Central memory CD8-positive, alpha-beta T cell (primary cell): ENCODE measurements around the gene PRDM7.
"Not testable (repeated sequence)": the region's sequence is repeated elsewhere in the genome, so short reads cannot be mapped to it uniquely, and the experiment has no call there.

Source experiments
- ATAC-seq: fragments of 150-1000 bp; cut with Tn5 transposase; replicated peaks from 2 replicates; pipeline ENCODE4 v1.10.0; 2022; ENCODE audit warnings: mild to moderate bottlenecking, moderate FRiP score, moderate number of reproducible peaks; ENCODE audit not compliant: poor library complexity, severe bottlenecking; ENCODE audit errors: extremely low read depth
- DNase-seq, 2 donors: peaks; one replicate each; pipeline ENCODE4 v3.0.0; 2021; ENCODE audit warnings: low spot score in 2 of 2
- H3K27ac Mint-ChIP-seq: one replicate; pipeline ENCODE4 v1.8.0; 2022; ENCODE audit warnings: low read depth, mild to moderate bottlenecking, moderate library complexity, mixed read lengths
- H3K27me3 Mint-ChIP-seq: one replicate; pipeline ENCODE4 v1.8.0; 2022; ENCODE audit warnings: mixed read lengths
- H3K36me3 Mint-ChIP-seq: one replicate; pipeline ENCODE4 v1.8.0; 2022; ENCODE audit warnings: mild to moderate bottlenecking, moderate library complexity, mixed read lengths; ENCODE audit not compliant: insufficient read depth
- H3K4me1 Mint-ChIP-seq: one replicate; pipeline ENCODE4 v1.8.0; 2022; ENCODE audit warnings: mixed read lengths
- H3K4me3 Mint-ChIP-seq: one replicate; pipeline ENCODE4 v1.8.0; 2022; ENCODE audit warnings: mild to moderate bottlenecking, moderate library complexity, mixed read lengths
- H3K9me3 Mint-ChIP-seq: one replicate; pipeline ENCODE4 v1.8.0; 2022; ENCODE audit warnings: mixed read lengths

The PRDM7 gene

DNA sequence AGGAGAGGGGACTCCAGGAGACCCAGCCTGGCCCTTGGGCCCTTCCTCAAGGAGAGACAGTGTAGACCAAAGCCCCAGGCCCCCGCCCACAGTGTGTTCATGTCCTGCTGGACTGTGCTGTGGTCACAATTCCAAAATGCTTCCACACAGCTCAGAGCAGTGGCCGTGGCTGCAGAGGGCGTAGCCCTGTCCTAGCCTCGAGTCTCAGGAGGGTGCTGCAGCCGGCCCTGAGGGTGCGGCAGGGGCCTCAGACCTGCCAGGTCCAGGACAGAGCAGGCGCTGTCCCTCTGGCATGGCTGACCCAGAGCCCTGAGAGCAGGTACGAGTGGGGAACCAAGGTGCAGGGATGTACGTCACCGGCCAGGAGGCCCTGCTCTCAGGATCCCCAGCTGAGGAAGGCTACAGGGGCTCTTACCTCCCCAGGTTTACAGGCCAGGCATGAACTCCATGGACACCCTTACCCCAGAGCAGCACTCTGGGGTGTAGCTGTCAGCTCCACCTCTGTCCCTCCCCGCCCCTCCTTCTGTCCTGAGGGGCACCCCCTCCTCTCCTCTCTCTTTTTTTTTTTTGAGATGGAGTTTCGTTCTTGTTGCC lies 65.1 kb downstream of the PRDM7 start:
- H3K27me3 Mint-ChIP-seq, result peaks cover 6% of the 10 kb centered on the region
- DNase-seq, result no peak
- H3K27ac Mint-ChIP-seq, result no peak overlapping the region
- H3K4me1 Mint-ChIP-seq, result peaks cover 16% of the 10 kb centered on the region
- peaks cover 5% of the 10 kb centered on the region for H3K36me3 Mint-ChIP-seq
- no peaks in the 10 kb centered on the region for H3K9me3 Mint-ChIP-seq
- no peak for ATAC-seq
- no peak overlapping the region for H3K4me3 Mint-ChIP-seq

DNA sequence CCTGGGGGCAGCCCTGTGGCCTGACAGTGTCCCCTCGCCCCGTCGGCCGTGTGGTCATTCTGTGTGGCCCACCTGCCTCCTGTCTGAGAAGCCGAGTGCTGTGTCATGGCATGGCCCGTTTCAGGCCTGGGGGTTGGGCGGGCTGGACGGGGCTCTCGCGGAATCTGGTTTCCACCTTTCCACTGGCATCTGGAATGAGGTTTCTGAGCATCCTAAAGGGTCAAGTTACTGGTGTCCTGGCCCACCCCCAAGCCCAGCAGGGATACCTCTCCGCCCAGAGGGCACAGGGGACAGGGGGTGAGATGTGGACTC lies 65.7 kb downstream of the PRDM7 start:
- Mint-ChIP-seq H3K9me3 (no peaks in the 10 kb centered on the region), H3K4me1 (peaks cover 16% of the 10 kb centered on the region)
- no peak for ATAC-seq

DNA sequence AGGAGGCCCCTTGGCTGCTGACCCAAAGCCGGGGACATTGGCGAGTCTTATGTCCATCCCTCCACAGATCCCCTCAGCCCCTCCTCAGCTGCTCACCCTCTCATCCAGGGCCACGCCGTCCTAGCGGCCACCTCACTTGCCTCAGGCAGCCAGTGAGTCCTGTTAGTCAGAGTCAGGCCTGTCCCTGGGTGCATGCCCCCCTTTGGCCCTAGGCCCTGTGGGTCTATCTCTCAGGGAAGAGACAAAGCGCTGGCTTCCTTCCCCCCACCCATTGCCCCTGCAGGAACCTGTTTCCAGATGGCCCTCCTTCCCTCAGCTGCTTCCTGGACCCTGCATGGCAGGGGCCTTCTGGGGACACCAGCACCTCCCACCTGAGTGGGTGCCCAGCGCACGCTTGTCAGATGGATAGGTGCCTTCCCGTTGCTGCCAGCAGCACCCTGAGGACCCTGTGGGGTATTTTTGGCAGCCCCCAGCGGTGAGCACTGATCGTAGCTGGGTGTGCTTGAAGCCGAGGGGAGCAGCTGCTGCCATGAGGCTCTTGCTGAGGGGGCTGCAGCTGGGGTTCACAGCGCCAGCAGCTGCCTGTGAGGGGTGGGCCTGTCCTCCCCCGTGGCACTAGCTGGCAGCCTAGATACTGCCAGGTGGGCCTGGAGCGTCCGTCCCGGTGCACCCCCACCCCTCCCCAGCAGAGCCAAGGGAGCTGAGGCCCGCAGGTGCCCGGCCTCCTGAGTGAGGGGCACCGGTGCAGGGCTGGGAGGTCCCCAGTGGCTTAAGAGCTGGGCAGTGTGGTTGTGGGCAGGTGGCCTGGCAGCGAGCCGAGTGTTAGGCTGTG lies 66.2 kb downstream of the PRDM7 start:
- Mint-ChIP-seq H3K4me1 (peaks cover 16% of the 10 kb centered on the region), H3K9me3 (no peaks in the 10 kb centered on the region), H3K4me3 (peak overlapping the region; percentile 75), H3K27ac (no peak overlapping the region), H3K27me3 (peaks cover 6% of the 10 kb centered on the region), H3K36me3 (peaks cover 5% of the 10 kb centered on the region)
- ATAC-seq (no peak), DNase-seq (no peak)

More for the DNA sequence above, 65.7 kb downstream of the PRDM7 start:
- Mint-ChIP-seq H3K27ac (no peak overlapping the region), H3K4me3 (no peak overlapping the region), H3K27me3 (peaks cover 6% of the 10 kb centered on the region), H3K36me3 (peaks cover 5% of the 10 kb centered on the region)
- DNase-seq, result no peak

DNA sequence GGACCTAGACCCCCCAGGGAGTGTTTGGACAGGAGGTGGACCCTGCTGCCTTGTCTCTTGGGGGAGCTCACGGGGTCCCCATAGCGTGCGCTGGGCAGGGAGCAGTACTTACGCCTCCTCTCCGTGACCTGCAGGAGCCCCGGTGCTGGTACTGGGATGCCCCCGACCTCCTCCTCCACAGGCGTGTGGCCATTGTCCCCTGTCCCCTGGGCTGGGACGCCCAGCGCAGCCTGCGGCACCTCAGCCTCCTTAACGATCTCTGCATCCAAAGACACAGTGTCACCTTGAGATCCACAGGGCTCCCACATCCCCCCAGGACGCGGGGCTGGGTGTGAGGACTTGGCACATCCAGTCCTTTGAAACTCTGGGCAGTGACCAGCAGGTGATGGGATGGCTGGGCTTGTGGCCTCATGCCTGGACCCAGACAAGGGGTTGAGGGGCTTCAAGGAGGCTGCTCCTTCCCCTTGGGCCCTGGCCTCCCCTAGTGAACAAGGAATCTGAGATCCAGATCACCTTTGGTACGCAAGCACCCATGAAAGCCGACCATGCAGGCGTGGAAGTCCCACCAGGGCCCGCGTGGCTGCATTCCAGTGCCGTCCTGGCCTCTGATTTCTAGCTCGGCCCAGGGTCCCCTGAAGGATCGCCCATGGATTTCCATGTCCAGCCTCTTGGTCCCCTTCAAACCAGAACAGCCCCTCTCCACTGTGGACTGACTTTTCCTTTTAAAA lies 67.8 kb downstream of the PRDM7 start:
- no peaks in the 10 kb centered on the region for H3K9me3 Mint-ChIP-seq

DNA sequence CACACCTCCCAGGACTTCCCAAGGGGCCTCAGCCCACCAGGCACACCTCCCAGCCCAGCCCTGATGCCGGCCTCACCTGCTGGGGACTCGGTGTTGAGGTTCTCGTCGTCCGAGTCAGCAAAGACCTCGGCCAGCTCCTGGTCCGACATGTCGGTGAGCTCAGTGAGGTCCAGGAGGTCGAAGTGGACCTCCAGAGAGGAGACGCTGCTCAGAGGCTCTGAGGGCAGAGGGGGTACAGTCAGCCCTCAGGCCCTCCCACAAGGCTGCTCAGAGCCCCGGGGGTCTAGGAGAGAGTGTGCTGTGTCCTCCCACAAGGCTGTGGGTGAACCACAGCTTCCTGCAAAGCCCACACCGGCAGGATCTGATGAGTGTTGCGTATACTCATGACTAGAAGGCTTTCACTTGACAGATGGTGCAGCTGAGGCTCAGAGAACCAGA lies 68.4 kb downstream of the PRDM7 start:
- DNase-seq (peak; percentile 38 to 60), ATAC-seq (peak; percentile 99)
- Mint-ChIP-seq H3K9me3 (no peaks in the 10 kb centered on the region), H3K4me1 (peaks cover 16% of the 10 kb centered on the region), H3K27me3 (peaks cover 6% of the 10 kb centered on the region), H3K4me3 (peak overlapping the region; percentile 75), H3K36me3 (peaks cover 5% of the 10 kb centered on the region), H3K27ac (peak overlapping the region; percentile 74)

More for the DNA sequence above, 67.8 kb downstream of the PRDM7 start:
- peak overlapping the region; percentile 75 for H3K4me3 Mint-ChIP-seq
- peaks cover 16% of the 10 kb centered on the region for H3K4me1 Mint-ChIP-seq
- peak overlapping the region; percentile 74 for H3K27ac Mint-ChIP-seq
- DNase-seq, result no peak
- H3K27me3 Mint-ChIP-seq, result peaks cover 6% of the 10 kb centered on the region
- ATAC-seq, result peak; percentile 9
- H3K36me3 Mint-ChIP-seq, result peaks cover 5% of the 10 kb centered on the region

DNA sequence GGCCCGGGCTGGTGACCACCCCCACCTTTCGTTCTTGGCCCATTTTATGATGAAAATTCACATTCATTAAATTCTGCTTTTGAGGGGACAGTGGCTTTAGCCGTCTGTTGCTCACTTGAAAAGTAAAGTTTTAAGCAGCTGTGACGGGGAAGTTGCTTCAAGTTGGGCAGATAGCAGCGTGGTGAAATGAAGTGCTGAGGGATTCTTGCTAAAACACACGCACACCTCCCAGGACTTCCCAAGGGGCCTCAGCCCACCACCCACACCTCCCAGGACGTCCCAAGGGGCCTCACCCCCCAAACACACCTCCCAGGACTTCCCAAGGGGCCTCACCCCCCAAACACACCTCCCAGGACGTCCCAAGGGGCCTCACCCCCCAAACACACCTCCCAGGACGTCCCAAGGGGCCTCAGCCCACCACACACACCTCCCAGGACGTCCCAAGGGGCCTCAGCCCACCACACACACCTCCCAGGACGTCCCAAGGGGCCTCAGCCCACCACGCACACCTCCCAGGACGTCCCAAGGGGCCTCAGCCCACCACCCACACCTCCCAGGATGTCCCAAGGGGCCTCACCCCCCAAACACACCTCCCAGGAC lies 69.4 kb downstream of the PRDM7 start:
- not testable (repeated sequence) for H3K9me3 Mint-ChIP-seq, H3K27me3 Mint-ChIP-seq, ATAC-seq, H3K4me3 Mint-ChIP-seq, DNase-seq, H3K36me3 Mint-ChIP-seq, H3K27ac Mint-ChIP-seq
- peaks cover 16% of the 10 kb centered on the region for H3K4me1 Mint-ChIP-seq

DNA sequence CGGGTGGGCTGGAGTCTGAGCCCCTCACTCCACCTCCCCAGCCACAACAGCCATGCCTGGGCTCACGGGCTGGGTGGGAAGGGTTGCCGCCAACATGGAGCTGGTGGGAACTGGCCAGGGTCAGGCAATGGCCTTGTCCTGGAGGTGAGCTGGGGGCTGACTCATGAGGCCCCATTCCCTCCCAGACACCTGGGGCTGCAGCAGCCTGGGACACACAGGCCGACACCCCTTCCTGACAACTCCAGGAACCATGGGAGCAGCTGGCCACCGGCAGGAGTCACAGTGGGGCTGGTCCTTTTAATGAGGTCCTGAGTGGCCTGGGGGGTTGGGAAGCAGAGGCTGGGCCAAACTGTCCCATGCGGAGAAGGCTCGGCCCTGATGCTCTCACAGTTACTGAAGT lies 70.1 kb downstream of the PRDM7 start:
- no peaks in the 10 kb centered on the region for H3K27me3 Mint-ChIP-seq
- H3K4me1 Mint-ChIP-seq, result peaks cover 16% of the 10 kb centered on the region
- no peak for ATAC-seq
- no peak for DNase-seq
- peak overlapping the region; percentile 16 for H3K4me3 Mint-ChIP-seq
- no peaks in the 10 kb centered on the region for H3K9me3 Mint-ChIP-seq
- peaks cover 5% of the 10 kb centered on the region for H3K36me3 Mint-ChIP-seq
- no peak overlapping the region for H3K27ac Mint-ChIP-seq
